Measurements from ENCODE around the gene TMEM205. TPM values are rescaled to one million over a fixed set of nuclear protein-coding genes. Genes with fewer than 3 reads are reported as not detected.

Gene TMEM205
- total and polyA plus RNA-seq, 2 of the 13 experiments (the other 11 are each of a cell fraction or from before 2014, with no cell fraction given) = 45.5 to 98.7 TPM

DNA sequence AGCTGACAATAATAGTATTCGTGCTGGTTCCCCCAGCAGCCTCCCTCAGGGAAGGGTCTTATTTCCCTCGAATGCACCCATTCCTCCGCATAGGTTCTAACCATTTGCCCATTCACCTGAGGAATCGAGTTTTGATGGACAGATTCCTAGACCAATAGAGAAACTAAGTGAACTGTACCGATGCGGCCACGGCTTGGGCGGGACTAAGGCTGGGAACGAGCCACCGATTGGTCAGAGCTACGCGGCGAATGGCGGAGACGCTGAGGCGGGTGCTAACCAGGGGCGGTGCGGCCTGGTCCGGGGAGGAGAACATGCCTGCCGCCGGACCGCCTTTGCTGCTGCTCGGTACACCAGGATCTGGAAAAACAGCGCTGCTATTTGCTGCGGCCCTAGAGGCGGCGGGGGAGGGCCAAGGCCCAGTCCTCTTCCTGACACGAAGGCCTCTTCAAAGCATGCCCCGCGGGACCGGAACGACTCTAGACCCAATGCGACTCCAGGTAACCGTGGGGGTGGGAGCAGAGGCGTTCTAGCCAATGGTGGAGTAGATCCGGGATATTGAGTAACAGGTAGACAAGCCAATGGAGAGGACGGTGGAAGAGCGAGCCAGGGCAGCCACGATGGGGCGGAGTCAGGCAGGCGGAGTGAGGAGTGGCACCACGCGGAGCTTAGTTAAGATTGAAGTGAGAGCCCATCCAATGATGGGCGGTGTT is 28.5 kb upstream of the TMEM205 start, which contains the start of gene SWSAP1 (continued):
- TF ChIP-seq, protein P1, sequence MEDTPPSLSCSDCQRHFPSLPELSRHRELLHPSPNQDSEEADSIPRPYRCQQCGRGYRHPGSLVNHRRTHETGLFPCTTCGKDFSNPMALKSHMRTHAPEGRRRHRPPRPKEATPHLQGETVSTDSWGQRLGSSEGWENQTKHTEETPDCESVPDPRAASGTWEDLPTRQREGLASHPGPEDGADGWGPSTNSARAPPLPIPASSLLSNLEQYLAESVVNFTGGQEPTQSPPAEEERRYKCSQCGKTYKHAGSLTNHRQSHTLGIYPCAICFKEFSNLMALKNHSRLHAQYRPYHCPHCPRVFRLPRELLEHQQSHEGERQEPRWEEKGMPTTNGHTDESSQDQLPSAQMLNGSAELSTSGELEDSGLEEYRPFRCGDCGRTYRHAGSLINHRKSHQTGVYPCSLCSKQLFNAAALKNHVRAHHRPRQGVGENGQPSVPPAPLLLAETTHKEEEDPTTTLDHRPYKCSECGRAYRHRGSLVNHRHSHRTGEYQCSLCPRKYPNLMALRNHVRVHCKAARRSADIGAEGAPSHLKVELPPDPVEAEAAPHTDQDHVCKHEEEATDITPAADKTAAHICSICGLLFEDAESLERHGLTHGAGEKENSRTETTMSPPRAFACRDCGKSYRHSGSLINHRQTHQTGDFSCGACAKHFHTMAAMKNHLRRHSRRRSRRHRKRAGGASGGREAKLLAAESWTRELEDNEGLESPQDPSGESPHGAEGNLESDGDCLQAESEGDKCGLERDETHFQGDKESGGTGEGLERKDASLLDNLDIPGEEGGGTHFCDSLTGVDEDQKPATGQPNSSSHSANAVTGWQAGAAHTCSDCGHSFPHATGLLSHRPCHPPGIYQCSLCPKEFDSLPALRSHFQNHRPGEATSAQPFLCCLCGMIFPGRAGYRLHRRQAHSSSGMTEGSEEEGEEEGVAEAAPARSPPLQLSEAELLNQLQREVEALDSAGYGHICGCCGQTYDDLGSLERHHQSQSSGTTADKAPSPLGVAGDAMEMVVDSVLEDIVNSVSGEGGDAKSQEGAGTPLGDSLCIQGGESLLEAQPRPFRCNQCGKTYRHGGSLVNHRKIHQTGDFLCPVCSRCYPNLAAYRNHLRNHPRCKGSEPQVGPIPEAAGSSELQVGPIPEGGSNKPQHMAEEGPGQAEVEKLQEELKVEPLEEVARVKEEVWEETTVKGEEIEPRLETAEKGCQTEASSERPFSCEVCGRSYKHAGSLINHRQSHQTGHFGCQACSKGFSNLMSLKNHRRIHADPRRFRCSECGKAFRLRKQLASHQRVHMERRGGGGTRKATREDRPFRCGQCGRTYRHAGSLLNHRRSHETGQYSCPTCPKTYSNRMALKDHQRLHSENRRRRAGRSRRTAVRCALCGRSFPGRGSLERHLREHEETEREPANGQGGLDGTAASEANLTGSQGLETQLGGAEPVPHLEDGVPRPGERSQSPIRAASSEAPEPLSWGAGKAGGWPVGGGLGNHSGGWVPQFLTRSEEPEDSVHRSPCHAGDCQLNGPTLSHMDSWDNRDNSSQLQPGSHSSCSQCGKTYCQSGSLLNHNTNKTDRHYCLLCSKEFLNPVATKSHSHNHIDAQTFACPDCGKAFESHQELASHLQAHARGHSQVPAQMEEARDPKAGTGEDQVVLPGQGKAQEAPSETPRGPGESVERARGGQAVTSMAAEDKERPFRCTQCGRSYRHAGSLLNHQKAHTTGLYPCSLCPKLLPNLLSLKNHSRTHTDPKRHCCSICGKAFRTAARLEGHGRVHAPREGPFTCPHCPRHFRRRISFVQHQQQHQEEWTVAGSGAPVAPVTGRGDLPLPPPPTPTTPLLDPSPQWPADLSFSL (CRISPR knock-in tag; IDR thresholded peaks at IDR 0.05) = no peak
- TF ChIP-seq SAP130 (CRISPR knock-in tag; IDR thresholded peaks at IDR 0.05; ENCODE audit: low read depth) = peak; percentile 84
- no peak for TF ChIP-seq MBNL3 (CRISPR knock-in tag; conservative IDR thresholded peaks at IDR 0.05)
- TF ChIP-seq, protein P2, sequence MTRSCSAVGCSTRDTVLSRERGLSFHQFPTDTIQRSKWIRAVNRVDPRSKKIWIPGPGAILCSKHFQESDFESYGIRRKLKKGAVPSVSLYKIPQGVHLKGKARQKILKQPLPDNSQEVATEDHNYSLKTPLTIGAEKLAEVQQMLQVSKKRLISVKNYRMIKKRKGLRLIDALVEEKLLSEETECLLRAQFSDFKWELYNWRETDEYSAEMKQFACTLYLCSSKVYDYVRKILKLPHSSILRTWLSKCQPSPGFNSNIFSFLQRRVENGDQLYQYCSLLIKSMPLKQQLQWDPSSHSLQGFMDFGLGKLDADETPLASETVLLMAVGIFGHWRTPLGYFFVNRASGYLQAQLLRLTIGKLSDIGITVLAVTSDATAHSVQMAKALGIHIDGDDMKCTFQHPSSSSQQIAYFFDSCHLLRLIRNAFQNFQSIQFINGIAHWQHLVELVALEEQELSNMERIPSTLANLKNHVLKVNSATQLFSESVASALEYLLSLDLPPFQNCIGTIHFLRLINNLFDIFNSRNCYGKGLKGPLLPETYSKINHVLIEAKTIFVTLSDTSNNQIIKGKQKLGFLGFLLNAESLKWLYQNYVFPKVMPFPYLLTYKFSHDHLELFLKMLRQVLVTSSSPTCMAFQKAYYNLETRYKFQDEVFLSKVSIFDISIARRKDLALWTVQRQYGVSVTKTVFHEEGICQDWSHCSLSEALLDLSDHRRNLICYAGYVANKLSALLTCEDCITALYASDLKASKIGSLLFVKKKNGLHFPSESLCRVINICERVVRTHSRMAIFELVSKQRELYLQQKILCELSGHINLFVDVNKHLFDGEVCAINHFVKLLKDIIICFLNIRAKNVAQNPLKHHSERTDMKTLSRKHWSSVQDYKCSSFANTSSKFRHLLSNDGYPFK (CRISPR knock-in tag; IDR thresholded peaks at IDR 0.05; ENCODE audit: borderline replicate concordance) = peak; percentile 71; the same call in 1 of the 2 replicates
- no peak for TF ChIP-seq ATF7 (IDR thresholded peaks at IDR 0.05)
- no peak for TF ChIP-seq ATF7 (CRISPR knock-in tag; IDR thresholded peaks at IDR 0.05)
- TF ChIP-seq ETV5 (CRISPR knock-in tag; IDR thresholded peaks at IDR 0.05; ENCODE audit: borderline replicate concordance) = peak; percentile 49
- TF ChIP-seq, protein P3, sequence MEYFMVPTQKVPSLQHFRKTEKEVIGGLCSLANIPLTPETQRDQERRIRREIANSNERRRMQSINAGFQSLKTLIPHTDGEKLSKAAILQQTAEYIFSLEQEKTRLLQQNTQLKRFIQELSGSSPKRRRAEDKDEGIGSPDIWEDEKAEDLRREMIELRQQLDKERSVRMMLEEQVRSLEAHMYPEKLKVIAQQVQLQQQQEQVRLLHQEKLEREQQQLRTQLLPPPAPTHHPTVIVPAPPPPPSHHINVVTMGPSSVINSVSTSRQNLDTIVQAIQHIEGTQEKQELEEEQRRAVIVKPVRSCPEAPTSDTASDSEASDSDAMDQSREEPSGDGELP (IDR thresholded peaks at IDR 0.05; ENCODE audit: borderline replicate concordance, low read depth) = no peak; the same call in 1 of the 2 replicates
- peak; percentile 87; the same call in 1 of the 2 replicates for TF ChIP-seq MYC (CRISPR knock-in tag; IDR thresholded peaks at IDR 0.05; ENCODE audit: borderline replicate concordance)
- TF ChIP-seq ZNF431 (CRISPR knock-in tag; IDR thresholded peaks at IDR 0.05; ENCODE audit: borderline replicate concordance, low read depth) = peak; percentile 29; the same call in 1 of the 2 replicates
- TF ChIP-seq KDM5A (IDR thresholded peaks at IDR 0.05; ENCODE audit: borderline replicate concordance, low read length) = peak; percentile 88; the same call in 1 of the 2 replicates
- TF ChIP-seq GTF3A (CRISPR knock-in tag; conservative IDR thresholded peaks at IDR 0.05) = no peak
- no peak for TF ChIP-seq EP300 (IDR thresholded peaks at IDR 0.05; ENCODE audit: low read depth in 2 of 2, low read length in 2 of 2)
- TF ChIP-seq EP300 (CRISPR knock-in tag; IDR thresholded peaks at IDR 0.05; ENCODE audit: borderline replicate concordance) = no peak; the same call in 1 of the 2 replicates
- TF ChIP-seq, protein P4, sequence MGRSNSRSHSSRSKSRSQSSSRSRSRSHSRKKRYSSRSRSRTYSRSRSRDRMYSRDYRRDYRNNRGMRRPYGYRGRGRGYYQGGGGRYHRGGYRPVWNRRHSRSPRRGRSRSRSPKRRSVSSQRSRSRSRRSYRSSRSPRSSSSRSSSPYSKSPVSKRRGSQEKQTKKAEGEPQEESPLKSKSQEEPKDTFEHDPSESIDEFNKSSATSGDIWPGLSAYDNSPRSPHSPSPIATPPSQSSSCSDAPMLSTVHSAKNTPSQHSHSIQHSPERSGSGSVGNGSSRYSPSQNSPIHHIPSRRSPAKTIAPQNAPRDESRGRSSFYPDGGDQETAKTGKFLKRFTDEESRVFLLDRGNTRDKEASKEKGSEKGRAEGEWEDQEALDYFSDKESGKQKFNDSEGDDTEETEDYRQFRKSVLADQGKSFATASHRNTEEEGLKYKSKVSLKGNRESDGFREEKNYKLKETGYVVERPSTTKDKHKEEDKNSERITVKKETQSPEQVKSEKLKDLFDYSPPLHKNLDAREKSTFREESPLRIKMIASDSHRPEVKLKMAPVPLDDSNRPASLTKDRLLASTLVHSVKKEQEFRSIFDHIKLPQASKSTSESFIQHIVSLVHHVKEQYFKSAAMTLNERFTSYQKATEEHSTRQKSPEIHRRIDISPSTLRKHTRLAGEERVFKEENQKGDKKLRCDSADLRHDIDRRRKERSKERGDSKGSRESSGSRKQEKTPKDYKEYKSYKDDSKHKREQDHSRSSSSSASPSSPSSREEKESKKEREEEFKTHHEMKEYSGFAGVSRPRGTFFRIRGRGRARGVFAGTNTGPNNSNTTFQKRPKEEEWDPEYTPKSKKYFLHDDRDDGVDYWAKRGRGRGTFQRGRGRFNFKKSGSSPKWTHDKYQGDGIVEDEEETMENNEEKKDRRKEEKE (IDR thresholded peaks at IDR 0.05) = no peak
- peak; percentile 71 for TF ChIP-seq DR1 (CRISPR knock-in tag; IDR thresholded peaks at IDR 0.05)
